HG03439 (cell line): Measurements from ENCODE around the gene GNPTAB.

ENCODE experiments used
- ATAC-seq: cut with Tn5 transposase; IDR thresholded peaks from one replicate; pipeline ENCODE4 v1.9.1; 2021; ENCODE audit warnings: mild to moderate bottlenecking, moderate library complexity; ENCODE audit not compliant: unreplicated experiment

GNPTAB gene

DNA sequence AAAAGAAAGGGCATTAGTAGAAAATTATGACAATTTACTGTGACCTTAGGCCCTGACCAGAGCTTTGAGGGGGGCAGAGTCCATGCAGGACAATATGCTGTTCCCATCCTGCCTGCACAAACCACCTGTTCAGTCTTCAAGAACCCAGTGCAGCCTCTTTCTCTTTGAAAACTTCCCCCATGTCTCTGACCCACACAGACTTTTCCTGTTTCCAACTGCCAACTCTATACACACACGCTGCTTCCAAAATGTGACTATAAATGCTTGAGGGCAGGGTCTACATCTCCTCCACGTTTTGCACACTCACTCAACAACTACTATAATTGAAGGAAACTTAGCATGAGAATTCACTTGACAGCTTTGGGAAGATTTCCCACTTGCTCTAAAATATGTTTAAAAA lies 54.9 kb downstream of the GNPTAB start:
- no peak for ATAC-seq

DNA sequence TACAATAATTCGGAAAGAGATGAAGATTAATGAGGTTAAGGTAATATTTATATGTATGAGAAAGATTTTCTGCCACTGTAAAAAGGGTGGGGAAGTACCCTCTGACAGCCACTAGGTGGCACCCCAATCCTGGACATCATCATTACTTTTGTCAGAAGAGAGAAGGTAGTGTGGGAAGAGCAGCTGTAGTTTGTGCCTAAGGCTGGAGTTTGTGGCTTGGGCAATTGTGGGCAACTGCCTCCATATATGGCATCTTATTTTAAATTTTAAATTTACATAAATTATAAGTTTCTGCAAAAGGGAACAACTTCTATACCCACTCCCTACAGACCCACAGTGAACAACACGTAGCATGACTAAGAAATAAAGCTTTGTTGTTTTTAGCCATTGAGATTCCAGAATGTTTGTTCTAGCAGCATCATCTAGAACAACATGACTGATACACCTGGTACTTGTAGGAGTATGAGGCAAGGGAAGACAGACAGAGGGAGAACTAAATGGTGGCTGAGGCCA lies 57.1 kb downstream of the GNPTAB start:
- peak; percentile 61 for ATAC-seq

DNA sequence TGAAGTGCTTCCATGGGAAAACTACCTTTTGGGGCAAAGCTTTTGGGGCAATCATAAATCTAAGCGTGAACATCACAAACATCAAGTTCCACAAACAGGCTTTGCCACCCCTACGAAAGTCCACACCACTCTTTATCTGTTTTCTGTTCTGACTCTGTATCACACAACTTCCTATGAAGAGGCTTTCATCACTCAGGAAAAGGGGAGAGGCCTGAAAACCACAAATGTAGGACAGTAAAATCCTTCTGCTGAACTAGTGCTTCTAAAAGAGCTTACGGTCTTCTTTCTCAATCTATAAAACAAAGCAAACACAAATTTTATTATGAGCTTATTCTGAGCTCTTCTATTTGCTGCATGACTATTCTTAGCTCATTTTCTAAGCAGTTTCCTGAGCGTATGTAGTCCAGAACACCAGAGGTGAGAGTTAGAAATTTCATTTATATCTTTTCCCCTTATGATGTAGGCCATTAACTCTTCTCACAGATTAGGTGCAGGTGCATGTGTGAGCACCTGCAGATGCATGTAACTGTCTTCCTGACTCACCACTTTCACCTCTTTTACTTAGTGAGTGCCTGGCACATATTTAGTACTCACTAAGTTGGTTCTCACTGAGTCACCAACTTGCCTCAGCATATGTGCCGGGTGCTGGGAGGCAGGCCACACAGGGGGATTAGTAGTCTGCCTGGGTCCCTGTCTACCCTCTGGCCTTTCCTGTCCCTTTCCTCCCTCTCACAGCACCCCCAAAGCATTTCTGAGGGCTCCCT lies 58.6 kb downstream of the GNPTAB start:
- no peak for ATAC-seq

DNA sequence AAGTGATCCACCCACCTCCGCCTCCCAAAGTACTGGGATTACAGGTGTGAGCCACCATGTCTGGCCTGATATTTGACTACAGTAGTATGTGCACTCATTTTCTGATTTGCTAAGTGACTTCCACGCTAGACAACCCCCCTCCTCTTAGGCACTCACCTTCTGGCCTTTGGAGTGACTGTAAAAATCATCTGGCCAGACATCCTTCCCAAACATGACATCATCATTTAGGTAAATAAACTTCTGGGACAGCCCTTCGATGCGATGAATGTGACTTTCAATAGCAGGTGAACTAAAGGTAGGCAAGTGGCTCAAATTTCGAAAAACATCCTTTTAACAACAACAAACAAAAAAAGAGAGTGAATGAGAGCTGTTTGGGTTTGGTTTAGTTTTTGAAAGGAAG lies 60.9 kb downstream of the GNPTAB start:
- no peak for ATAC-seq

DNA sequence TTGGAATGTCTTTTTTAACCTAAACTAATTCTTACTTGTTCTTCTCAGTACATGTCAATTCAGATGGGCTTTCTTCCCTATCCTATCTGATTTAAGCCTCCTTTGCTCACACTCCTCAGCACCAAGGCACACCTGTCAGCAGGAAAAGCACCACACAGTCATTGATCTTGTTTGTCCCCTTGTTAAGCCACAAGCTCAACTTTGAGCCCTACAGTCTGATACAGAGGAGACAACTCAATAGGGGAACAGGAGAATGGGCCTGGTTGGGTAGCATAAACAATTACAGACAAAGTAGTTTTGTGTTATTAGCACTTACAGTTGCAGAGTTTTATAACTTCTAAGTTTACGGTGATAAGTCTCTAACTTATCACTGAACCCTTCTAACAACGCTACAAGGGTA lies 62.0 kb downstream of the GNPTAB start:
- no peak for ATAC-seq

DNA sequence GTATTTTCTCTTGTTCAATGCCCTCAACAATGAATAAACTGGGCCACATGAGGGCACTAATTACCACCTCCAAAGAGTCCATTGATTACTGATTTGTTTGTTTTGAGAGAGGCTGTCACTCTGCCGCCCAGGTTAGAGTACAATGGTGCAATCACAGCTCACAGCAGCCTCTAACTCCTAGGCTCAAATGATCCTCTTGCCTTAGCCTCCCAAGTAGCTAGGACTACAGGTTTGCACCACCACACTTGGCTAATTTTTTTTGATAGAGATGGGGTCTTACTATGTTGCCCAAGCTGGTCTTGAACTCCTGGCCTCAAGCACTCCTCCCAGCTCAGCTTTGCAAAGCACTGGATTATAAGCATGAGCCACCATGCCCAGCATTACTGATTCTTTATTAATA lies 63.2 kb downstream of the GNPTAB start:
- no peak for ATAC-seq

DNA sequence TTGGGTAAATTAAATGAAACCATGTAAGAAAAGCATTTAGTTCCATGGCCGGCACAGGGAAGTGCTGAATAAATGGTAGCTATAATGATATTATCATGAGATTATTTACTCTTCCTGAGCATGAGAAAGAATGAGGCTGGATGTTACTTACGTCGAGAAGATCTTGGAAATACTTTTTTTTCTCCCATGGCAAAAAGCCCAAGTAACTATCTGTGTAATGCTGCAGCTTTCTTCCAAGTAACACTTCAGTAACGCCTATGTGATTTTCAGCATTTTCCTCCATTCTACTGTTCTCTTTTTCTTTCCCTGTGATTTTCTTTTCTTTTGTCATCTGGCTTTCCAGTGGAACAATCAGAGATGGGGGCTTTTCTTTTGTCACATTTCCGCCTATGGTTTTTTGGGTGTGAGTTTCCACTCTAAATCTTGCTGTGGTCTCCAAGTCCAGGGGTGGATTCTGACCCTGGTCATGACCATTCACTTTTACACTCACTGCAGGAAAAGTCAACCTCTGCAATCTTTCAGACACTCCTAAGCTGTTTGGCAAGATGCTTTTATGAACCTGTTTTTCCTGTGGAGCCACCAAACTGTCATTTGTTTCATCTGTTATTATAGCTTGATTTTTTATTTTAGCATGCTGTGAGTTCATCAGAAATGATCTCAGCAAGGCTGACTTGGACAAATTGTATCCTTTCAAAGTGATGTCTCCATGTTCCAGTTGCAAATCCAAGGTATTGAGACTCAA lies 66.5 kb downstream of the GNPTAB start:
- no peak for ATAC-seq

DNA sequence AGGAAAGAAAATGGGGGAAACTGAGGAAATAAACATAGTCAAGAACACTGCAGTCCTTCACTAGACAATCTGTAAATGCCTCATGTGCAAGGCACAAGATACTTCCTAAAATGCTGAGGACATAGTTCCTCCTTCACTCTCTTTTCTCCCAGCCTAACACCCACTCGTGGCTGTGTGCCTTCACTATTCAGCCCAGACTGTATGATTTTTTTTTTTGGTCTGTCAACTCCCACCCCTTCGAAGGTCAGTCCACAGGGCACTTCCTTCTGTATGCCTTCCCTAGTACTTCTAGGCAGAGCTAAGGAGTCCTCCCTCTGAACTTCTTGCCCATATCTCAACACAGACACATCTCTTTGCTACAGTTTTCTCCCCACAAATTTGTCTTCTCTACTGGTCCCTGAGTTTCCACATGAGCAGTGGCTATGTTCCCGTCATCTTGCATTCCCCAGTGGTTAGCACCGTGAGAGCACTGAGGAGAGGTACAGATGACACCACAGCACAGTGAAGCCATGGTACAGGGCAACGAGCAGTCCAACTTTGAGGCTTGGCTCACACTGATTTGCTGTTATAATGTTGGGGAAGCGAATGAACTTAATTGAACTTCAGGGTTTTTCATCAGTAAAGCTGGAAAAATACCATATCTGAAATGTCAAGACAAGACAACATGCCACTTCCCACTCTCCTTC lies 67.4 kb downstream of the GNPTAB start:
- no peak for ATAC-seq

DNA sequence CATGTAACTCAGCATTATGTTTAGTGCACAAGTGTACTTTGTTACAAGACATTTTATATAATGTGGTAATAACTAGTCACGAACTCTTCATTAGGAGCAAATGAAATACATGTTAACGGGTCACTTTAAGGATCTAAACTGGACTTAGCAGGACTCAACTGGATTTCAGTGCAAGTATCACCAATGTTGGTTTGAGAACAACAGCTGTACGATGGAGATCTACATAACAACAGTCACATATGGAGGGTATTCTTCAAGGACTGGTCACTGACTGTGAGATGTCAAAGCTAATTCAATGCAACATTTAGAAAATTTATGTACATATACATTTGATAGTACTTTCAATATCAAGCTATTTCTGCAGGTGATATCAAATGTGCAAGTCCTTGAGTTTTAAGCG lies 69.0 kb downstream of the GNPTAB start:
- no peak for ATAC-seq

DNA sequence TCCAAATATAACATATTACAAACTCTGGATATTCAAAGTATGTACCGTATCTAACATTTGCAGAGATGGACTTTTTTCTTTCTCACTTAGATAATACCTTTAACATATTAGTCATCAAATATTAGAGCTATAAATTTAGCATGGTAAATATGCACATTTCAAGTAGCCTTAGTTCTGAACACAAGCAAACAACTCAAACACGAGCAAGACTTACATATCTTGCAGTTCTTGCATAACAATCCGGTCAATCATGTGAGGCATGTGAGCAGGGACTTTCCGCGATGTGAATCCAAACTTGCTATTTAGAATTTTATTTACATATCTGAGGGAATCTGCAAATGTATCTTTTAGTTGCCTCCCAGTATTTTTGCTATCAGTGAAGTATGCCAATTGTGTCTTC lies 69.4 kb downstream of the GNPTAB start:
- no peak for ATAC-seq

DNA sequence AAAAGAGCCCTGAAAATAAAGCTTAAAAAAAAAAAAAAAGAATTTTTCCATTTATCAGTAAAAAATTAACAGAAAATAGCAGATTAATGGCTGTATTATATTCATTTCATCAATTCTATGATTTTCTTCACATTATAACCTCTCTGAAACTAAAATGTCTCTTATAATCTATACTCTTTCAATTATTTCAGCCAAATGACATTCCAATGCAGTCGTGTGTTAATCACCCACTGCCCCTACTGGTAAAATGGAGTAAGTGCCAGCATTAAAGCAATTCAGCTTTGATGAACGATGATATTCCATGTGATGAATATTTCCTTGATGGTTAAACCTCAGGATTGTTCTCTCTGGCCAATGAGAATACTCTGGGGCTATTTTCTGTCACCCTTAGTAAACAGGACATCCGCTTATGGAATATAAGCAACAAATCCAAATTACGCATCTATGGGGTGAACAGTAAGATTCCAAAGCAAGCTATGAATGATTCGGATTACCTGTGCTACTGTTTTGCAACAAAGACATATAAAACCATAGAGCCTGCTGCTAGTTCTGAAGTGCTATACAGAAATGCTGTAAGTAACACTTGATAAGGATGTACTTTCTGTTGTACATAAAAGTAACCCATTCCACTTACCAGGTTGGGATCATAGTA lies 71.2 kb downstream of the GNPTAB start:
- ATAC-seq = no peak

DNA sequence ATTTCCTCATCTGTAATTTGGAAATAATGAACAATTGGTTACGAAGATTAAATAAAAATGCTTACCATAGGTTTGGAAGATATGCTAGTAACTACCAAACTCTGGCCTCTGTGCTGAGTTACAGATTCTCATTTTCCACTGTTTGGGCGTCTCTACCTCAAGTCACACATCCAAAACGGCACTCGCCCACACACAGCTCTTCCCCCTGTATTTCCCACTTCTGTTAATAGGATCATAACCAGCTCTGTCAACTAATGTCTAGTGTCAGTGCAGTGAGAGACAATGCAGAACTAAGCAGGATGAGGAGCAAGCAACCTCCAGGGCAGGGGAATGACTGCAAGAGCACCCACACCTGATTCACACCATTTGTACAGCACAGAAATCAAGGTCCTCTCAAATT lies 80.6 kb downstream of the GNPTAB start:
- ATAC-seq = no peak

DNA sequence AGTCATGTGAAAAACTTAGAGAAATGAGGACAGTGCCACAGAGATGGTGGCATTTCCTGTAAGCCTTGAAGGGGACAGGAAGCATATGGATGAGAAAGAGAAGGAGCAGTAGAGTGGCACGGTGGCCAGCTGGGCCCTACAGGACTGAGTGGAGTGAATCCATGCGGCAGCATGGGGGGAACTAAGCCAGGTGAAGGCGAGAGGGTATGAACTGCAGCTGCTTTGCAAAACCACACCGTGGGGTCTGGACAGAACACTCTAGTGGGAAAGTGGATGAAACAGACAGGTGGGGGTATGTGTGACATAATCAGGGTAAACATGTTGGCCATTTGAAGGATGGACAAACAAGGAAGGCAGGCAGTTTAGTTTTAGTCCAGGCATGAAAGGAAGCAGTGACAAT lies 81.1 kb downstream of the GNPTAB start:
- no peak for ATAC-seq

DNA sequence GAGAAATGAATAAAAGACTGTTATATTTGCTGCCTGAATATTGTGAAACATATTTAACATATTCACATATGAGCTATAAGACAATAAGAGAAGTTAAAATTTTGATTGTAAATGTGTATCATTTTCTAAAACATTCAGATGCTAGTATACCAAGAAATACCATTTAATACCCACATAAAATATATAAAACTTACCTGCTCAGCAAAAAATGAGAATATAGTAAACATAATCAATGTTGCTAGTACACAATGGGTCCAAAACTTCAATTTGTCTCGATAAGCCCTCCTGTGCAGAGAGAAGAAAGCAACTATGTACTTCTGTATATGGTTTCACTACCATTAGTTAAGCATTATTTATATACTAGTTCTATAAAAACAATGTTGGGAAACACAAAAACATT lies 81.9 kb downstream of the GNPTAB start:
- ATAC-seq = no peak

DNA sequence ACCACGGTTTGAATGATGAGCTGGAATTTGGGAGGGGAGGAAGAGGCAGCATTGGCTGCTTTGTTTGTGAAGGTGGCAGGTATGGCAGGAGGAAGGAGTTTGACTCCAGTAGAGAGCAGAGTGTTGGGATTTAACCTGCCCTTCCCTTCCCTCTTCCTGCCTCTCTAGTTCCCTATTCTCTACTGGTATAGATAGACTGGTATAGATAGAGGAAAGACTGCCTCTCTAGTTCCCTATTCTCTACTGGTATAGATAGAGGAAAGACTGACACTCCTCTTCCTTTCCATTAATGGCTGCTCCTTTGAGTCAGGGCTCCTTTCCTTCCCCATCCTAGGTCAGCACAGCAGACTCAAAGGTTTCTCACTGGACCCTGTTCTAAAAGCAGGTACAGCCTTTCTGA lies 83.1 kb downstream of the GNPTAB start:
- ATAC-seq = no peak

DNA sequence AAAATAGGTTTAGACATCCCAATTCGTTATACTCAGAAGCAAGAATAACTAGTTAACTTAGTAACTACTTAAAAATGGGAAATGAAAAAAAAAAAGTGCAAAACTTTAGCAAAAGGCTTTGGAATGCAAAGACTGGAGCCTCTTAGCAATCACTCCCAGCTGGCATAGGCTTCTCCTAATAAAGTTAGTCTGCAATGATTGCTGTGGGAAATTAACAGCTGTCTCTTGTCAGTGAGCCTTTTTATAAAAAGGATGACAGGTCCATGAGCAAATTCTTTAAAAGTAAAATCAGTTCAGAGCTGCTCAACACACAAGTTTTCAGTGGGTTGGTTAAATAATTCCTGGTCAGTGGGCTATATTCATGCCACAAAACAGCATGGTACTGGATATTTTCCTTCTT lies 84.1 kb downstream of the GNPTAB start:
- ATAC-seq = no peak

DNA sequence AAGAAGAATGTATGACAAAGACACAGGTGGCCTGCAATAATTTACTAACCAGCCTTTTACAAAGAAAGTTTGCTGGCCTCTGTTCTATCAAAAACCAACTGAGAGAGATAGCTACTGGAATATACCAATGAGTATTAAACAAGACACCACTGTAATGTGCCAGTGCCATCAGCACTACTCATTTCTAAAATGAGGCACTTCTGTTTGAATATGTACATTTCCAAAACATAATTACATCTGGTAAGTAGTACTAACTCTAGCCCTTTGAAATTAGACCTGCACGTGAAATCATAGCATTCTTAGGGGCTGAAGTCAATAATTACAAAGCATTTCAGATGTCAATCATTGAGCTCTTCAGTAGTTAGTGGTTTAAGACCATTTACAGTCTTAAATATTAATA lies 84.6 kb downstream of the GNPTAB start:
- ATAC-seq = no peak

DNA sequence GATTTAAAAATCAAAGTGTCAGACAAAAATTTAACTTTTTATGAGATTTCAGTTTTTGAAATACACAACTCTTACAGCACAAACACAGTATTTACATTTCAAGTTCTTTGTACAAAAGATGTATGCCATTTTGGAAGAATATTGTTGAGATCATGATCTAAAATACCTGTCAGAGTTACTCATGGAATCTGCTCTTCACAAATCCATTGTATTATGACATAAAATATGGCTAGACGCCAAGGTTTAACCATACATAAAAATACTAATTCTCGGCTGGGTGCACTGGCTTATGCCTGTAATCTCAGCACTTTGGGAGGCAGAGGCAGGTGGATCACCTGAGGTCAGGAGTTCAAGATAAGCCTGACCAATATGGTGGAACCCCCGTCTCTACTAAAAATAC lies 85.3 kb downstream of the GNPTAB start:
- ATAC-seq = no peak

DNA sequence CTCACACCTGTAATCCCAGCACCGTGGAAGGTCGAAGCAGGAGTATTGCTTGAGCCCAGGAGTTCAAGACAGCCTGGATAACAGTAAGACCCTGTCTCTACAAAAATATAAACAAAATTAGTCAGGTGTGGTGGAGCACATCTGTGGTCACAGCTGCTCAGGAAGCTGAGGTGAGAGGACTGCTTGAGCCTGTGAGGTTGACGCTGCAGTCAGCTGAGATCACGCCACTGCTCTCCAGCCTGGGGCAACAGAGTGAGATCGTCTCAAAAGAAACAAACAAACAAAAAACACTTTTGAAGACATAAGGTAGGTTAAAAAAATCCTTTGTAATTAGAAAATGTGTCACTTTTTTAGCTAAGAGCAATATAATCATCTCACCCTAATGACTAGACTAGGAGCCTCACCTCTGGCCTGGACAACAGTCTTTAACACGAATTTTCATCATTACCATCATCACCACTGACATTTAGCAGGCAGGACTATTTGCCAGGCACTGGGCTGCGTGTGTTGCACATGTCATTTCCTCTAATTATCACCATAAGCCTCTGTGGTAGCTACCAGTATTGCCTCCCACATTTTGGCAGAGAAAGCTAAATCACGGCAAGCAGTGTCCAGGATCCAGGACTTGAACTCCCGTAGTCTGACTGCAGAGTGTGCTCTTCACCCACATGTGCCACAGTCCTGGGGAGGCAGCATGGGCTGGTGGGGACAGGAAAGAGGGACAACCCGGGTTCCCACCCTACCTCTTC lies 86.9 kb downstream of the GNPTAB start:
- peak; percentile 93 for ATAC-seq

DNA sequence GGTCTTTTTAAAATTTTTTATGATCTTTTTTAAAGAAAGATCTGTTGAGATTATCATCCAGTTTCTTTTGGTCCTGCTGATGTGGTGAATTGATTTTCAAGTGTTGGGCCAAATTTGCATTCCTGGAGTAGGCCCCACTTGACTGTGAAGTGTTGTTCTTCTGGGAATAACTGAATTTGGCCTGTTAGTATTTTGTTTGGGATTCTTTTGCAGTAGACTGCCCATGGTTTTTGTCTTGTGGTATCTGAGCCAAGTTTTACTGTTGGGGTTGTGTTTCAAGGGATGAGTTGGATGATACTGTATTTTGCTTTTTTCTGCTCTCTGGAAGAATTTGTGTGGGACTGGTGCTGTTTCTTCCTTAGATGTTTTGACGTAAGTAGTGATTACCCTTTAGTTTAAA lies 87.5 kb downstream of the GNPTAB start:
- ATAC-seq = no peak

DNA sequence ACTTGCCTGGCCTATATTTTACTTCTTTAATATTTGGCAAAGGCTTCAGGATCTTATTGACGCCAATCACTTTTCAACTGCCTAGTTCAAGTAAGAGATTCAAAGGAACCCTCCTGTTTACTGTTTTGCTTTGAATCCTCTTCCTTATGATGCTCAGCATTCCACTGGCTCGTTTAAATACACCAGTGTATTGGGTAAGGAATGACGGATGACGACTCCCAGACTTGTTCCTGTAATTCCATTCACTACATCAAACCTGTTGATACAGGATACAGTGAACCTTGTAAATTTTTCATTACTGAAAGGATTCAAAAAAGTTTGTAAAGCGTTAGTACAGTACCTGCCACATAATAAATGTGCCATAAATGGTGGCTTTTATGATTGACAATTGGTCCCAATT lies 89.8 kb downstream of the GNPTAB start:
- ATAC-seq = no peak
